HL-60 (cell line): Measurements from ENCODE around the gene MBD3L3.

Experiments used
- GABPA ChIP-seq: IDR thresholded peaks from 2 replicates; pipeline ENCODE4 v1.6.1; 2012; ENCODE audit warnings: low read depth
- POLR2AphosphoS5 ChIP-seq: IDR thresholded peaks from 2 replicates; pipeline ENCODE4 v1.6.1; 2012; ENCODE audit warnings: low read depth
- TF ChIP-seq, protein P1 (sequence below): IDR thresholded peaks from one replicate; pipeline ENCODE4 v1.5.1; 2011; ENCODE audit warnings: low read length, control low read depth, inconsistent platforms; ENCODE audit not compliant: insufficient read depth

DNA sequence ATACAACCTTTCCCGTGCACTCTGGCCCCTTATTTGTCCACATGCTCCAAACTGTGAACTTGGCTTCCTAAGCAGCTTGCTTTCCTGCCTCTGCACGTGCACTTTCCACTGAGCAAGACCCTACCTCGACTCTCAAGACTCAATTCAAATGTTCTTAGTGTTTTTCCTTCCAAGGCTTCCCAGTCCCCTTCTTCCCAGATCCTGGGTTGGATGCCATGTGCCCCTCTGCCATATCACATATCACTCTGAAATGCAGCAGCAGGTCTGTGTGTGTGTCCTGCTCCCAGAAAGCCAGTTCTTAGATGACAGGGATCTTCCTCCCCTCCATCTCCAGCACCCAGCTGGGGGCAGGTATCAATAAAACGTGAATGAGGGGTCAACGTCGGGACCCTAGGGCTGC is 14.1 kb upstream of the MBD3L3 start:
- TF ChIP-seq POLR2AphosphoS5 (no peak), GABPA (no peak)
- TF ChIP-seq, protein P1, sequence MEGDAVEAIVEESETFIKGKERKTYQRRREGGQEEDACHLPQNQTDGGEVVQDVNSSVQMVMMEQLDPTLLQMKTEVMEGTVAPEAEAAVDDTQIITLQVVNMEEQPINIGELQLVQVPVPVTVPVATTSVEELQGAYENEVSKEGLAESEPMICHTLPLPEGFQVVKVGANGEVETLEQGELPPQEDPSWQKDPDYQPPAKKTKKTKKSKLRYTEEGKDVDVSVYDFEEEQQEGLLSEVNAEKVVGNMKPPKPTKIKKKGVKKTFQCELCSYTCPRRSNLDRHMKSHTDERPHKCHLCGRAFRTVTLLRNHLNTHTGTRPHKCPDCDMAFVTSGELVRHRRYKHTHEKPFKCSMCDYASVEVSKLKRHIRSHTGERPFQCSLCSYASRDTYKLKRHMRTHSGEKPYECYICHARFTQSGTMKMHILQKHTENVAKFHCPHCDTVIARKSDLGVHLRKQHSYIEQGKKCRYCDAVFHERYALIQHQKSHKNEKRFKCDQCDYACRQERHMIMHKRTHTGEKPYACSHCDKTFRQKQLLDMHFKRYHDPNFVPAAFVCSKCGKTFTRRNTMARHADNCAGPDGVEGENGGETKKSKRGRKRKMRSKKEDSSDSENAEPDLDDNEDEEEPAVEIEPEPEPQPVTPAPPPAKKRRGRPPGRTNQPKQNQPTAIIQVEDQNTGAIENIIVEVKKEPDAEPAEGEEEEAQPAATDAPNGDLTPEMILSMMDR: no peak
